Measurements from ENCODE around the gene TUFT1.

TUFT1 gene

DNA sequence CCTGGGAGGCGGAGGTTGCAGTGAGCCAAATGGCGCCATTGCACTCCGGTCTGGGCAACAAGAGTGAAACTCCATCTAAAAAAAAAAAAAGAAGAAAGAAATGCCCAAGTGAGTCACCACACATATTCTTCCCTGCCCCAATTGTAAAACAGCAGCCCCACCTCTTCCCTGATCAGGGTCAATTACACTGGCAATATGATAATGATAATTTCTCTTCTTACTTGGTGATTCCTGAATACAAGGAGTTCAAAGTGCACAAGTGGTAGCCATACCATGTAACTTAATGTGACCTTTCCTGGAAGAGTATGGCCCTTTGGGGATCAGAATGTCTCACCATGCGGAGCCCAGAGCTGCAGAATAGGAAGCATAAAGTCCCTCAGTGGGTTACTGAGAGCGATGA, 40.7 kb upstream of the TUFT1 start:
- DNase-seq (ENCODE audit: low read depth), result no peak
- TF ChIP-seq, protein P1, sequence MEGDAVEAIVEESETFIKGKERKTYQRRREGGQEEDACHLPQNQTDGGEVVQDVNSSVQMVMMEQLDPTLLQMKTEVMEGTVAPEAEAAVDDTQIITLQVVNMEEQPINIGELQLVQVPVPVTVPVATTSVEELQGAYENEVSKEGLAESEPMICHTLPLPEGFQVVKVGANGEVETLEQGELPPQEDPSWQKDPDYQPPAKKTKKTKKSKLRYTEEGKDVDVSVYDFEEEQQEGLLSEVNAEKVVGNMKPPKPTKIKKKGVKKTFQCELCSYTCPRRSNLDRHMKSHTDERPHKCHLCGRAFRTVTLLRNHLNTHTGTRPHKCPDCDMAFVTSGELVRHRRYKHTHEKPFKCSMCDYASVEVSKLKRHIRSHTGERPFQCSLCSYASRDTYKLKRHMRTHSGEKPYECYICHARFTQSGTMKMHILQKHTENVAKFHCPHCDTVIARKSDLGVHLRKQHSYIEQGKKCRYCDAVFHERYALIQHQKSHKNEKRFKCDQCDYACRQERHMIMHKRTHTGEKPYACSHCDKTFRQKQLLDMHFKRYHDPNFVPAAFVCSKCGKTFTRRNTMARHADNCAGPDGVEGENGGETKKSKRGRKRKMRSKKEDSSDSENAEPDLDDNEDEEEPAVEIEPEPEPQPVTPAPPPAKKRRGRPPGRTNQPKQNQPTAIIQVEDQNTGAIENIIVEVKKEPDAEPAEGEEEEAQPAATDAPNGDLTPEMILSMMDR (conservative IDR thresholded peaks at IDR 0.05; ENCODE audit: low read length), result no peak
- H3K4me3 ChIP-seq (ENCODE audit: low read length), result no peak overlapping the region

DNA sequence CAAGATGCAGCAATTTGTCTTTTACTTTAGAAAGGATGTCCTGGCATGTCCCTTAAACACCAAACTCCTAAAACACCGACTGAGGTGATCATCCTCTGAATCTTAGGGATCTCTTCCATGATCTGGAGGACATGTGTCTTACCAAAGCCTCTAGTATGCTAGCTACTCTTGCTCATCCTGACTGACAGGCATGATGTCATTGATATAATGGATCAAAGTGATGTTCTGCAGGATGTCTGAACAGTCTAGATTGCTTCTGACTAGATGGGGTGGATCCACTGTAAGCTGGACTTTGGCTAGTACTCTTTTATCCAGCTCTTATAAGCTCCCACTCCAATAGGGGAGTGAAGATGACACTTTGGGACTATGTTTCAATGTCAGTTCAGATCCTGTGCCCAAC, 40.2 kb upstream of the TUFT1 start:
- H3K4me3 ChIP-seq (ENCODE audit: low read length), result no peak overlapping the region
- TF ChIP-seq, protein P1 (conservative IDR thresholded peaks at IDR 0.05; ENCODE audit: low read length), result no peak
- no peak for DNase-seq (ENCODE audit: low read depth)

DNA sequence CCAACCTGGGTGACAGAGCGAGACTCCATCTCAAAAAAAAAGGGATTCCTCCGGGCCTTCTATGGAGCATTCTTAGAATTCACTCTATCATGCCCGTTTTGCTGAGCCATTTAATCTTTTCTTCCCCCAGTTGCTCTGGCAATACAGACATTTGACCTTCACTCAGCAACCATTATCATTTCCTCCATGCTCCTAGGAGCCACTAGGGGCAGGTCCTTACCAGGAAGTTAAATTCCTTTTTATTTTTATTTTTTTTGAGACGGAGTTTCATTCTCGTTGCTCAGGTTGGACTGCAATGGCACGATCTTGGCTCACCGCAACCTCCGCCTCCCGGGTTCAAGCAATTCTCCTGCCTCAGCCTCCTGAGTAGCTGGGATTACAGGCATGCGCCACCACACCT, 38.6 kb upstream of the TUFT1 start:
- no peak for DNase-seq (ENCODE audit: low read depth)
- H3K4me3 ChIP-seq (ENCODE audit: low read length), result no peak overlapping the region
- TF ChIP-seq, protein P1 (conservative IDR thresholded peaks at IDR 0.05; ENCODE audit: low read length), result peak; percentile 36

DNA sequence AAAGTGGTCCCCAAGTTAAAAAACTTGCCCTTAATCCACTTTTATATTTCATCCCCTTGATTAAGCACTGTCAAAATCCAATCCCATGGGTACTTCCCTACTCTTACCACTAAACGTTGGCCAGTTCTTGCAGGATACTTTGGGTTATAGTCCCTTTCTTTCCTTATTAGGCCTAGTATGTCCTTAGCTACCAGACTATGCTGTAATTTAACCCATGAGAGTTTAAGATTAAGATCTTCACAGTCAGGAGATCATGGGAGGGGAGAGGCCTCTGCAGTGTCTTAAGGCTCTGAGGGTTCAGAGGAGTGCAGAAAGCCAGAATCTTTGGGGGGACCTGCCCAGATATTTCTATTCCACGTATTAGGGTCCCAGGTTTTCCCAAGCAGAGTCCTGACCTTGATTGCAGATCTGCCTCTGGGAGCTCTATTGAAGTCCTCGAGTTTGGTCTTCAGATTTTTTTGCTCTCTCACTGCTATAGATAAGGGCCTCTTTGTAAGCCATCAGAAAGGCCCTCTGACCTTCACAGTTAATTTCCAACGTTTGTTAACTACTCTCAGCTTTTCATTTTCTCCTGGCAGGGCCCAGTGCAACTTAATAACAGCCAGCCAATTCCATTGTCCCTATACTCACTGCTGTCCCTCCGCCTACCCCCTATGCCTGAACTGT, 37.9 kb upstream of the TUFT1 start:
- TF ChIP-seq, protein P1 (conservative IDR thresholded peaks at IDR 0.05; ENCODE audit: low read length), result no peak
- no peak for DNase-seq (ENCODE audit: low read depth)
- no peak overlapping the region for H3K4me3 ChIP-seq (ENCODE audit: low read length)

DNA sequence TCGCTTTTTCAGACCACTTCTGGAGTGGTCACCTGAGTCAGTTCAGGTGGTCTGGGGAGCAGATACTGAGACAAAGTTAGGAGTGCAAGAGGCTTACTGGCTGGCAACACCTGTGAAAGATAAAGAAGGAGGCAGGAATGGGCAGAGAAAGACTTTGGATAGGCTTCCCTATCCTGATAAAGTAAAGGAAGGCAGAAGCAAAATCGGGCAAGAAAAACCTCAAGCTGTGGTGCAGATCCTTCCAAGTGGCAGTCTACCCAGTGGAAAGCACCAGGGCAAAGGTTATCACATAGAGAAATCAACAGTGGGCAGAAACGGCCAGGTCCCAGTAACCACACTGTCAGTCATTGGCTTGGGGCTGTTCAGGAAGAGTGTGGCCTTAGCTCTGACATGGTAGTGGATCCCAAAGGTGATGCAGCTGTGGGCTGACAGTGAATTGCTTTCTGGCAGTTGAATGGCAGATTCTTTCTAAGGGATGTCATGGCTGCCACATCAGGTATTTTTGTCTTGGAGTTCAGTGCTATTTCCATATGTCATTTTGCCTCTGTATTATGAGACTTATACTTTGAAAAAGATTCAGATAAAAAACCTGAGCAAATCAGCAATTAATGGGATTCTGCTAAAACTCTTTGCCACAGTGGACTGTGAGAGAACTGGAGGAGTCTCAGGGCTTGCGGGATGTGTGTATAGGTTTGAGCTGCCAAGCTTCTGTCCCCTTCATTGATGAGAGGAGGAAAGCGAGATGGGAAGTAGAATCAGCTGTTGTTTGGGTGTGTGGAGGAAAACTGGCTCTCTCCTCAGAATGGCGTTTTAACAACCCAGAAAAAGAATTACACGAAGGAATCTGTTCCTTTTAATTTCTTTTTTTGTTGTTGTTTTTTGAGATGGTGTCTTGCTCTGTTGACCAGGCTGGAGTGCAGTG, 37.0 kb upstream of the TUFT1 start:
- DNase-seq (ENCODE audit: low read depth), result no peak
- TF ChIP-seq, protein P1 (conservative IDR thresholded peaks at IDR 0.05; ENCODE audit: low read length), result no peak
- no peak overlapping the region for H3K4me3 ChIP-seq (ENCODE audit: low read length)

DNA sequence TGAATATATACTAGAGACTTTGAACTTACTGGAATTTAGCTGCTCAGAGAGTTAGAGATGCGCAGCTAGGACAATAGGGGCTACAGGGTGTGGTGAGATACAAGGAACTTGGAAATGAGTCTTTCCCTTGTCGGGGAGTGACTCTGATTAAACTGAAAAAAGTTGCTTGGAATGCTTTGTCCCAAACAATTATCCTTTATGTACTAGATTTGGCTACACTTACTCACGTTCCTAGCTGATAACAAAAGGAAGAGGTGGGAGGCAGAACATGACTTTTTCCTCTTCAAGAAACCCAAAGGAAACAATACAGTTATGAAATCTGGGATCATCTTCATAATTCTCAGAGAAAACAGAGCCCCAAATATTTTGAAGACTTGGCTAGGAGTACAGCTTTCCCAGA, 35.9 kb upstream of the TUFT1 start:
- TF ChIP-seq, protein P1 (conservative IDR thresholded peaks at IDR 0.05; ENCODE audit: low read length), result no peak
- DNase-seq (ENCODE audit: low read depth), result no peak
- no peak overlapping the region for H3K4me3 ChIP-seq (ENCODE audit: low read length)

DNA sequence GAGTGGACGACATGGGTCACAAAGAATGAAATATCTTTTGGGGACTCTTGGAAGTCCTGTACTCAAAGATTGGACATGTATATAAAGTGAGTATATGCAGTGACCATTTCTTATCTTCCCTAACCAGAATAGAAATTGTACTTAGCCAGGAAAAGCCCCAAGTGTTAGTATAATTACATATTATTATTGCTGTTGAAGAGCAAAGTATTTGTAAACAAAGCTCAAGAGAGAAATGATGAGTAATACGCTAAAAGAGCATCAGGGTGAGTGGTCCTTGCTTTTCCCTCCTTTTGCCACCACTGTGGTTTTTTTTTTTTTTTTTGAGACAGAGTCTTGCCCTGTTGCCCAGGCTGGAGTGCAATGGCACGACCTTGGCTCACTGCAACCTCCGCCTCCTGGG, 35.4 kb upstream of the TUFT1 start:
- no peak overlapping the region for H3K4me3 ChIP-seq (ENCODE audit: low read length)
- TF ChIP-seq, protein P1 (conservative IDR thresholded peaks at IDR 0.05; ENCODE audit: low read length), result no peak
- DNase-seq (ENCODE audit: low read depth), result no peak

Measured in AG10803 (cell line).